Stimulated activated CD4-positive, alpha-beta T cell treated with anti-CD3 and anti-CD28 coated beads, Interleukin-1b, Interleukin-23, amount 100 ng/mL, for 24 hours (primary cell): Measurements from ENCODE around the gene TDRD15.
"Not testable (repeated sequence)": the region's sequence is repeated elsewhere in the genome, so short reads cannot be mapped to it uniquely, and the experiment has no call there.

Source experiments
- DNase-seq, 4 experiments: peaks; one replicate each; pipeline ENCODE4 v3.0.0-alpha.2; 2020; ENCODE audit warnings: low read depth in 4 of 4, low spot score in 1 of 4

Gene TDRD15

DNA sequence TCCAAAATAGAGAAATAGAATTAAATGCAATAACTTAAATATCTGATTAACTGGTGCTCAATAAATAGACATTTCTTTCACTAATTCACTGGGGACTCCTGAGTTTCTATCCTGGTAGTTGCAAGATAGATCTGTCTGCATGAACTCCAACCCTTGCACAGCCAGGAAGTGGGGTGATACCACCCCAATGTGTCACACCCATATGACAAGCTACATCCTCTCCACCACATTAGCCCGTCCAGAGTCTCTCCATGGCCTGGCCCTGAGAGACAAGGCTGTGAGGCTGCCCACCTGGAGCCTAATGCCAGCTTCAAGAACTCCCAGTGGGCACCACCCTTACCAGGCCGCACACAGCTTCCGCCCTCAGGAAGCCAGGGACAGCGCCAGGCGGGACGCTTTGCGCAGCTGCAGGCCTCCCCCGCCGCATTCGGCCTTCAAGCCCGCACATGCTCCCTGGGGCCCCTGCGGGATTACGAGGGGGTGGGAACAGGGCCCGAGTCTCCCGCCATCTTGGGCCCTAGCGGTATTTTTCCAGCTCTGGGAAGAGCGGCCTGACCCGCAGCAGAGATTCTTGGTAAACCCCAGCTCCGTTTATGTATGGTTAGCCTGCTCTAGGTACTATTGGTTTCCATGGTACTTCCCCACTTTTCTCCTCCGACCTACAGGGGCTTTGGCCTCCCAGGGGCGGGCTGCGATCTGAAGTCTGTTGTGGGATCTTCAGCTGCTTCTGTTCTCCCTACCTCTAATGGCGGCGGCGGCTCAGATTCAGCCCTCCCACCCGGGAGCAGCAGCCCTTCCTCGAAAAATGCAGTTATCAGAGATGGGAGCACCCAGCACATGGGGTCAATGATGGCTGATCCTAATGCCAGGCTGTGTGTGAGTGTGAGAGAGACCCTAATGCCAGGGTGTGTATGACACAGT lies at the start of gene TDRD15:
Gene TDRD15, plus strand, starts transcription at position 496 of the 921 bp plus-strand sequence. CDS start 13,500 bp downstream, outside the sequence.
- DNase-seq: no peak

DNA sequence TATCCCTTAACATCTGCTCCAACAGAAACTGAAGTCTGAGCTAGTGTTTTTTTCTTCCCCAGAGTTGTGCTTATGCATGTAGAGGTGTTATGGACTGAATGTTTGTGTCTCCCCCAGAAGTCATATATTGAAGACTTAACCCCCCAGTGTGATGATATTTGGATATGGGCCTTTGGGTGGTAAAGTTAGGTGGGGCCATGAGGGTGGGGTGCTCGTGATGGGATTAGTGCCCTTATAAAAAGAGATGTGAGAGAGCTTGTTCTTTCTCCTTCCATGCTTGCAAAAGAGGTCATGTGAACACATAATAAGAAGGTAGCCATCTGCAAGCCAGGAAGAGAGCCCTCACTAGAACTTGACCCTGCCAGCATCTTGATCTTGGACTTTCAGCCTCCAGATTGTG lies 45.5 kb upstream of the TDRD15 start:
- no peak for DNase-seq

- no peak for DNase-seq
These were observed 40.3 kb upstream of the TDRD15 start for GRCh38 chr2:21083482-21083881.

DNA sequence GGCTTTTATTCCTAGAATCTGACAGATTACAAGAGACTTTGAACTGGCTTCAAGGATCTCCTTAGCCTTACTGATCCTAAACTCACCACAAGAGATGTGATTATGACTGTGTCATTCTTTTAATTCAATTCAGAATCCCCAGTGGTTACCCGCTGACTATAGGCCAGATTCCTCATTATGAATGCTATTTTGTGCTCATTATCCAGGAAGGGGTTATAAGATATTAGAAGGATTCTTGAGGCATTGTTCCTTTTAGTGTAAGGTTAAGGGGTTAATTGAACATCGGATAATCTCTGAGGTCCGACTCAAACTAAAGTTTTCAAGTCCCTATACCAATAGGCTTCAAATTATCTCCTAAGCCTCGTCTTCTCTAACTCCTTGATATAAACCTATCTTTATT lies 39.4 kb upstream of the TDRD15 start:
- DNase-seq: no peak

DNA sequence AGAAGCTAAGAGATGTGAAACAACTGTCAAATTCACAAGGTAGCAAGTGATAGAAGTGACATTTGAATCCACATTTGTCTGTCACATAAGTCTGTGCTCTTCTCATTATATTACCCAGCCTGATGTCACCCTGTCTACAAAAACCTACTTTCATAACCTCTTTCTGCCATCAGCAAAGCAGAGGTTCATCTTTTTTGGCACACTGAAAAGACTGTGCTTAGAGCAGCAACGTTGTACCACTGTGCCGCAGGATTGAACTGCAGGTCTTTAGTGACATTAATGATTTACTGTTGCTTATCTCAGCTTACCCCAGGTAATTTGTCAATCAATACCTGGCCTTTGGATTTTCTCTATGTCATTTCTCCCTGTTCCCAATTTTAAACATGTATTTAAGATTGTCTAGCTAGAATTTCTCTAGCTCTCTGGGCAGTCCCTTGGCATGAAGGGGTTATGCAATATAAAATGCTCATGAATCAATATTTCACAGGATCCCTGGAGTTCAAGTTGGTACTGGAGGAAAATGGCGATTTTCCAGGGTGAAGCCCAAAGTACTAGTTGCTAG lies 31.4 kb upstream of the TDRD15 start:
- no peak for DNase-seq

GRCh38 chr2:21095178-21095577 lies 28.6 kb upstream of the TDRD15 start:
- no peak for DNase-seq

DNA sequence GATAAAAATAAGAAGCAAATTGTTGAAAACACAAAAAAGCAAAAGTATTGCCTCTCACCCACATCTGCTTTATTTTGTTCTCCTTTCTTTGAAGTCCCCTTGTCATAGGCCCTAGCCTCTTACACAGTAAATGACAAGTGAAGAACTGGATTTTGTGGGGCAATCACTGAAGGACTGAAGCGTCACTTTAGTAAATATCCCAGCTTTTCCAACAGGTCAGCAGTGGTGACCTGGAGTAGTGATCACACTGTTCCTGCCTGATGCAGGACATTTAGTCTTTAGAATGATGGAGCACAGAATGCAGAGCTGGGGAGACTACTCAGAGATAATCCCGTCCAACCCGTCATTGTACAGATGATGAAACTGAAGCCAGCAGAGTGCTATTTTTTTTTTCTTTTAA lies 28.1 kb upstream of the TDRD15 start:
- no peak for DNase-seq

- DNase-seq: no peak
These were observed 27.3 kb upstream of the TDRD15 start for GRCh38 chr2:21096458-21096857.

GRCh38 chr2:21097331-21097730 lies 26.4 kb upstream of the TDRD15 start:
- no peak for DNase-seq

GRCh38 chr2:21098294-21098693 lies 25.5 kb upstream of the TDRD15 start:
- no peak for DNase-seq

GRCh38 chr2:21099281-21099907 lies 24.4 kb upstream of the TDRD15 start:
- DNase-seq: no peak

DNA sequence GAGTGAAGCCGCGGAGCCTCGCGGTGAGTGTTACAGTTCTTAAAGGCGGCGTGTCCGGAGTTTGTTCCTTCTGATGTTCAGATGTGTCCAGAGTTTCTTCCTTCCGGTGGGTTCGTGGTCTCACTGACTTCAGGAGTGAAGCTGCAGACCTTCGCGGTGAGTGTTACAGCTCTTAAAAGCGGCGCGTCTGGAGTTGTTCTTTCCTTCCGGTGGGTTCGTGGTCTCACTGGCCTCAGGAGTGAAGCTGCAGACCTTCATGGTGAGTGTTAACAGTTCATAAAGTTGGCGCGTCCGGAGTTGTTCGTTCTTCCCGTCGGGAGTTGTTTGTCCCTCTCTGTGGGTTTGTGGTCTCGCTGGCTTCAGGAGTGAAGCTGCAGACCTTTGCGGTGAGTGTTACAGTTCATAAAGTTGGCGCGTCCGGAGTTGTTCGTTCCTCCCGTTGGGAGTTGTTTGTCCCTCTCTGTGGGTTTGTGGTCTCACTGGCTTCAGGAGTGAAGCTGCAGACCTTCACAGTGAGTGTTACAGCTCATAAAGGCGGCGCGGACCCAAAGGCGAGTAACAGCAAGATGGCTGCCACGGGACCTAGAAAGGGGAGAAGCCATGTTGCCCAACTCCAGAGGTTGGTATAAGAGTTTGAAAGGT lies 22.1 kb upstream of the TDRD15 start:
- not testable (repeated sequence) for DNase-seq

DNA sequence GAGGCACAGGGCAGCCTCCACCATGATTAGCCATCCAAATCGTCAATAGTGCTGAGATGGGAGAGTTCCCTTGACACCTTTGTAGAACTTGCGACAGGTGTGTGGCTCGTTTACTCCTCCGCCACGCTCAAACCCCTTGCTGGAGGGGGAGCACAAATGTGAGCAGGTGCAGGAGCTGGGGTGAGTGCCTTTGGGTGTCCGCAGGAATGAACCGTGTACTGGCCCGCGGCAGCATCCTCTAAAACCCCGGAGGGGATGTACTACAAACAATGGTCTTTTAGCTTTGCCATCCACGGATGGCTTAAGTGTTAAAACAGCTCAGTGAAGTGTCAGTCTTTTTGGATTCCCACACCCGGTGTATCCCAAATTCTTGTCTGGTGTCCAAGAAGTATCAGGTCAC lies 21.4 kb upstream of the TDRD15 start:
- DNase-seq: no peak

GRCh38 chr2:21103274-21103891 lies 20.4 kb upstream of the TDRD15 start:
- DNase-seq: no peak

DNA sequence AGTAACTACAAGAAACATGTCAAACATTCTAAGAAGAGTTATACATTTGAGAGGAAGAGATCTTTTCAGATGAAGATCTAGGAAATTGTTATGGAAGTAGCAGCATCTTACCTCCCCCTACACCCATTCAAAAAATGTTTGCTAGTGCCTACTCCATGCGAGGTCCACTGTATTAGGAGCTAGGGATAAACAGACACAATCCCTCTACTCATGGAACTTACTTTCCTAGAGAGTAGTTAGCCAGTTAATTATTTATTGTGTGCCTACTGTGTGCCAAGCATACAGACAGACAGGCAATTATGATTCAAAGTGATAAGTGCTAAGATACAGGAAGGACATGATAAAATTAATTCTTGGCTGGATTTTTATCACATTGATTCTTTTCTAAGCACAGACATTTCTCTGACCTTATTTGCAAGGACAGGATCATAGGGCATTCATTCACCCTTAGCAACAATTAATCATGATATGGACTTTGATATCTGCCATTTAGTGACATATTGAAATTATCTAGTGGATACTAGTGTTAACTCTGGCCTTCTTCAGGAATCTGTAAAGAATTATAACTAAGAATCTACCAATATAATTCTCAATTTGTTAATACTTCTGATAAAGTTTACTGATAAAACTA lies 19.6 kb upstream of the TDRD15 start:
- DNase-seq: no peak

- no peak for DNase-seq
These were observed 12.8 kb upstream of the TDRD15 start for GRCh38 chr2:21111012-21111411.

GRCh38 chr2:21117688-21118087 lies 6.1 kb upstream of the TDRD15 start:
- DNase-seq: no peak

DNA sequence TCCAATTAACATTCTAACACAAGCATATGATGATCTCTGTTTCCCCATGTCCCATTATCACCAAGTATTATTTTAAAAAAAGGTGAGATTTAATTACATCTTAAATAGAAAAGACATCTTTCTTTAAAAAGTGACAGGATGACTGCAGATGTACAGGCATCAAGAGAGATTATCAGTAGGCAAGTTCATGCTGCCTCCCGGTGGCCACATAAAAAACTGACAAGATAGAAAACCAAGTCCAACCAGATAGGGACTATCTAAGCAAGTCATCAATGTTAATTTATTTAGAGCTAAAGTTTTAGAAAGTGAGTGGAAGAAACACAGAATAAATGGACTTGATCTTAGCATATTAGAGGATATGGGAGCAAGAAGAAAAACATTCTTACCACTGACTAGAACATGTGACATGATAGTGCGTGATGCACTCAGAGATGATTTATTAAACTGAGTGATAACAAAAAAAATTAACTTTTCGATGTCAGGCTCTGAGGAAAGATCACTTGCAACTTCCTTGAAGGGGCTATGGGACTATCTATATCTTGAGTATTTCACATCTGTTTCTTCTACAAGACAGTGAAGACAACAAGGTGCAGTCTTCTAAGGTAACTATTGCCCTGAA lies 5.4 kb upstream of the TDRD15 start:
- DNase-seq: no peak

DNA sequence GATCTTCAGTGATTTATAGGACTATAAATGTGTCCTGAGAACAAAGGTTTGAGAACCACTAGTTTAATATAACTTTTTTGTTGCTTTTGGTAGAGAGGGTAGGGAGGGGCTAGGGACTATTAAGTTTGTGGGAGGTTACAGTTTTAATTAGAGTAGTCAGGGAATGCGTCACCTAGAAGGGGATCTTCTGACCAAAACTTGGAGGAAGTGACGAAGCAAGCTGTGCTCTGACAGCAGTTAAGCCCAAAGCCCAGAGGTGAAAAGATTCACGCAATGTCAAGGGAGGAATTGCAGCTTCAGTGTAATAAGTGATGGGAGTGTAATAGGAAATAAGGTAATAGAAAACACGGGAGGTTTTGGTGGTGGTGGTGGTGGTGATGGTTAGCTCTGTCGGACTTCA lies 8.1 kb downstream of the TDRD15 start:
- no peak for DNase-seq

GRCh38 chr2:21135585-21135984 lies 11.8 kb downstream of the TDRD15 start:
- no peak for DNase-seq
